Measurements from ENCODE around the gene CDCA4.

The CDCA4 gene

DNA sequence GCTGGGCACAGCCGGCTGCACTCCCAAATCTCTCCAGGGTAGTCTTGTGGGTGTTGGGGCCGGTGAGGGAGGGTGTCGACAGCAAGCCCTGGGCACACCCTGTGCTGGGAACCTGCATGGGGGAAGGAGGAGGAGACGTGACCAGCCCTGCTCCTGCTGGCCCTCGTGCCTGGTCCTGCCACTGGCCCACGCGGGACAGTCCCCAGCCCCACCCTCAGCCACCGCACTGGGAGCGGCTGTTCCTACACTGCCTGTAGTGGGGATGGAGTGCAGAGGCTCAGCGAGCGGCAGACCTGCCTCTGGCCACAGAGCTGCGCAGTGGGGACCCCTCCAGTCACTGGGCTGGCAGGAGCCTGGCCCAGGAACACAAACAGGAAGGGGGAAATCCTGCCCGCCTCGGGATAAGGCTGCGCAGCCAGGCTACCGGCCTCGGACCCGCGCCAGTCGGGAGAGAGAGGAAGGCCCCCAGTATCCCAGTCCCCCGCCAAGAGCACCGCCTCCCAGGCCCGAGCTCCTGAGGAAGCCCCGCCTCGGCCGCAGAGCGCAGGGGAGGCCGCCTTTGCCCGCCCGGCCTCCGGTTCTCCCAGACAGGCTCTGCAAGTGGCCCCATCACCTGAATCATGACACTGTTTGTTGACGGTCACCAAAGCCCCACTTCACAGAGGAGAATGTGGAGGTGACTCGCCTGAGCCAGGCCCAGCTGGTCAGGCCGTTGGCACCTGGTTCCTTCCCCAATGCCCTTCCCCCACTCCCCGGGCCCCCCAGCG, 53.3 kb downstream of the CDCA4 start:
- in situ Hi-C loops (cut with MboI; ENCODE audit: low sequenced_read_pairs) = no loop called here

DNA sequence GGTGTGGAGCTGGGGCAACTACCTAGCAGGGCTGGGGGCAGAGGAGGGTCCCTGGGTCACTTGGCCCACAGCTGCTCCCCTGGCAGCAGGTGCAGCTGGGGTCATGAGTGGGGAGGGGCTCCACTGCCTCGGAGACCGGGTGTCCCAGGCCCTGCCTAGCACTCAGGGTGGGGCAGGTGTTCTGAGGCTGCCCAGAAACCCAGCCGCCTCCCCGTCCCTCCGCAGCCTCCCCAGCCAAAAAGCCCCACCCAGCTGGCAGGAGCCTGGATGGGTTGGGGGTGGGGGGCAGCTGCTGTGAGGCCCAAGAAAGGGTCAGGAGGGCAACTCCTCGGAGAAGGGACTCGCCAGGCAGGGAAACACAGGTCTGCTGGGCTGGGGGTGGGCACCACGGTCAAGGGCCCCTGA, 53.9 kb downstream of the CDCA4 start:
- in situ Hi-C loops (cut with MboI; ENCODE audit: low sequenced_read_pairs) = no loop called here

DNA sequence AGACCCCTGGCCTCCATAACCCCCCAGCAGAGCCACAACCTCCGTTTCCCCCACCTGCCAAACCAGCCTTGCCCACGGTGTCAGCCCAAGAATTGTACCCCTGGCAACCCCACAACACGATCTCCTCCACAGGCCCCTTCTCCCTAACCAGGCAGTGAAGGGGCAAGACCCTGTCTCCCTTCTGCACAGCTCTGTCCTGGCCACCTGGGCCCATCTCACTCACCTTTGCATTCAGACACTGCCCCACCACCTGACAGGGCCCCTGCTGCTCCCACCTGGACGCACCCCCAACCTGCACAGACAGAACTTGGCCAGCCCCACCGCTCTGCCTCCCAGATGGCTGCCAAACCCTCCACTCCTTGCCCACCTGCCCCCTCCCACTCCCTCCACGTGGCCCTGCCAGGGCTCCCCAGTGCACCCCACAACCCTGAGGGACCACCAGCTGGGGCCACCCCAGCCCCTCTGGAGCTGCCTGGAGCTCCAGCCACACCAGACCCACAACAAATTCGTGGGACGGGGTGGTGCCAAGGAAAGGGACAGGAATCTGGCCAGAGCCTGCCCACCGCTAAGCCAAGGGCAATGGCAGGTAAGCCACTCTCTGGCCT, 54.5 kb downstream of the CDCA4 start:
- in situ Hi-C loops (cut with MboI; ENCODE audit: low sequenced_read_pairs) = no loop called here

DNA sequence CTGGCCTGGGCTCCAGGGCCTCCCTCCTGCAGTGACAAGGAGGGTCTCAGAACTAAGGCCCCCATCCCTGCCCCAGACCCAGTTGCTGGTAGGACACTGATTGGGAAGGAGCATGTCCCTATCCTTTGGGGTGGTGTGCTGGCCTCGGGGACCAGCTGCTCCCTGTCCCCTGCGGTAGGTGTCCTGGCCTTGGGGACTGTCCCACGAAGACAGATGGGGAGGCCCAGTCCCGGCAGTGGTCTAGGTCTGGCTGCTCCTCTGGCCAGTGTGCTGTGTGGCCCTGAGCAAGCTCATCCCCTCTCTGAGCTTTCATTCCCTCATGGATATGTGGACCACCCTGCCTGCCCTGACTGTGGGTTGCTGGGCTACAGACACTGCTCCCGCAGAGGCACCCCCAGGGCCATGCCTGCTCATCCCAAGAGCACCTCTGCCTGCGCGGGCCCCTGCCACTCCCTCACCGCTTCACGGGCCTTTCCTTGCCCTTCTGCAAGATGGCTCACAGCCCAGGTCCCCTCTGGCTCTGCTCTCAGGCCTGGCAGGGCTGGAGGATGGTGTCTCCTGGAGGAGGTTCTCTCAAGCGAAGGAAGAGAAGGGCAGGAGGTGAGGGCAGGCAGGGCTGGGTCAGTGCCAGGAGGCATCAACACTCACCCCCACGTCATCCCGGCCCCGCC, 55.2 kb downstream of the CDCA4 start:
- in situ Hi-C loops (cut with MboI; ENCODE audit: low sequenced_read_pairs) = no loop called here

- in situ Hi-C loops (cut with MboI; ENCODE audit: low sequenced_read_pairs) = no loop called here
Observed at GRCh38 chr14:104964546-104964945, 56.3 kb downstream of the CDCA4 start.

Data from HL-60/S4 (cell line).